Liver (tissue), 9 donors: ENCODE measurements around the gene DNAH17. TPM values are rescaled to one million over a fixed set of nuclear protein-coding genes. Genes with fewer than 3 reads are reported as not detected.

Source experiments
- DNase-seq: peaks from one replicate; pipeline ENCODE4 v3.0.0-alpha.2; 2017; ENCODE audit warnings: low spot score
- H3K27ac ChIP-seq, 2 donors: one replicate each; pipeline ENCODE4 v1.7.0; 2013; ENCODE audit warnings: inconsistent platforms in 2 of 2, low read length in 2 of 2, control low read depth in 1 of 2, low read depth in 1 of 2, mild to moderate bottlenecking in 1 of 2
- H3K27me3 ChIP-seq, 4 donors: one replicate each; pipeline versions ENCODE4 v1.6.1 to v1.7.0; 2013; ENCODE audit warnings: low read length in 3 of 4, inconsistent platforms in 1 of 4, mild to moderate bottlenecking in 1 of 4, moderate library complexity in 1 of 4; ENCODE audit not compliant: control insufficient read depth in 4 of 4, insufficient read depth in 4 of 4
- H3K36me3 ChIP-seq, 4 donors: one replicate each; pipeline versions ENCODE4 v1.6.1 to v1.7.0; 2013; ENCODE audit warnings: low read length in 3 of 4, mild to moderate bottlenecking in 3 of 4, low read depth in 1 of 4, moderate library complexity in 1 of 4; ENCODE audit not compliant: control insufficient read depth in 4 of 4, insufficient read depth in 3 of 4
- H3K4me1 ChIP-seq, 4 donors: one replicate each; pipeline versions ENCODE4 v1.6.1 to v1.7.0; 2013; ENCODE audit warnings: low read length in 3 of 4, mild to moderate bottlenecking in 3 of 4, moderate library complexity in 1 of 4; ENCODE audit not compliant: control insufficient read depth in 4 of 4, insufficient read depth in 4 of 4
- H3K4me3 ChIP-seq, 3 donors: one replicate each; pipeline versions ENCODE4 v1.6.1 to v1.7.0; 2013; ENCODE audit warnings: low read length in 3 of 3, control low read depth in 1 of 3, low read depth in 1 of 3, mild to moderate bottlenecking in 1 of 3
- H3K9ac ChIP-seq, 2 donors: one replicate each; pipeline ENCODE4 v1.7.0; 2013; ENCODE audit warnings: low read length in 2 of 2, mild to moderate bottlenecking in 2 of 2, moderate library complexity in 2 of 2, control low read depth in 1 of 2, low read depth in 1 of 2
- H3K9me3 ChIP-seq, 4 donors: one replicate each; pipeline versions ENCODE4 v1.6.1 to v1.7.0; 2013; ENCODE audit warnings: low read length in 3 of 4; ENCODE audit not compliant: control insufficient read depth in 4 of 4
- ATF3 ChIP-seq: IDR thresholded peaks from 2 replicates; pipeline ENCODE4 v1.6.1; 2016; ENCODE audit warnings: antibody characterized with exemption
- EGR1 ChIP-seq, 2 donors: IDR thresholded peaks; 2 replicates each; pipeline ENCODE4 v1.6.1; 2016 to 2018; ENCODE audit warnings: antibody characterized with exemption in 2 of 2, low read depth in 2 of 2
- FOXA1 ChIP-seq: IDR thresholded peaks from 2 replicates; pipeline ENCODE4 v1.6.1; 2016; ENCODE audit warnings: antibody characterized with exemption
- FOXA2 ChIP-seq: IDR thresholded peaks from 2 replicates; pipeline ENCODE4 v1.6.1; 2016; ENCODE audit warnings: antibody characterized with exemption
- HNF4A ChIP-seq, 2 donors: conservative IDR thresholded peaks; 2 replicates each; pipeline ENCODE4 v1.6.1; 2016; ENCODE audit warnings: antibody characterized with exemption in 2 of 2, mild to moderate bottlenecking in 2 of 2
- HNF4G ChIP-seq: IDR thresholded peaks from 2 replicates; pipeline ENCODE4 v1.6.1; 2016; ENCODE audit warnings: antibody characterized with exemption
- JUND ChIP-seq, 2 donors: IDR thresholded peaks; 2 replicates each; pipeline ENCODE4 v1.6.1; 2016; ENCODE audit warnings: antibody characterized with exemption in 2 of 2
- MAX ChIP-seq: IDR thresholded peaks from 2 replicates; pipeline ENCODE4 v1.6.1; 2016; ENCODE audit warnings: antibody characterized with exemption
- NR2F2 ChIP-seq: IDR thresholded peaks from 2 replicates; pipeline ENCODE4 v1.6.1; 2016; ENCODE audit warnings: antibody characterized with exemption
- REST ChIP-seq: IDR thresholded peaks from 2 replicates; pipeline ENCODE4 v1.6.1; 2016; ENCODE audit warnings: antibody characterized with exemption, mild to moderate bottlenecking
- RXRA ChIP-seq, 2 donors: IDR thresholded peaks; 2 replicates each; pipeline ENCODE4 v1.6.1; 2017 to 2018; ENCODE audit warnings: antibody characterized with exemption in 2 of 2, mild to moderate bottlenecking in 1 of 2
- SP1 ChIP-seq: IDR thresholded peaks from 2 replicates; pipeline ENCODE4 v1.6.1; 2018; ENCODE audit warnings: antibody characterized with exemption, mild to moderate bottlenecking
- TAF1 ChIP-seq: conservative IDR thresholded peaks from 2 replicates; pipeline ENCODE4 v1.6.1; 2016; ENCODE audit warnings: antibody characterized with exemption, mild to moderate bottlenecking
- YY1 ChIP-seq: IDR thresholded peaks from 2 replicates; pipeline ENCODE4 v1.6.1; 2016; ENCODE audit warnings: antibody characterized with exemption, mild to moderate bottlenecking
- WGBS: extraction: QIAGEN DNeasy Blood & Tissue Kit; methylation state at CpG from one replicate; pipeline ENCODE4 v1.1.7; 2013; 5-methylcytosine and 5-hydroxymethylcytosine counted together
- polyA plus RNA-seq, 2 donors: library from polyadenylated mRNA; stranded (reverse) in 1 of 2; unstranded in 1 of 2; fragments of 200-250 nt in 1 of 2; fragments of >200 nt in 1 of 2; fragmentation: Nextera tagmentation in 1 of 2; extraction: Ambion mirVana in 1 of 2; gene quantifications; one replicate each; pipeline versions ENCODE4 v1.2.1 to v1.2.3, GENCODE V29; 2013 to 2015
- total RNA-seq, 2 donors: library from RNA; depleted of rRNA; stranded (reverse); fragments of >200 nt; gene quantifications; one replicate each; pipeline ENCODE4 v1.2.3, GENCODE V29; 2014
- TF ChIP-seq, protein P1 (sequence below): IDR thresholded peaks from 2 replicates; pipeline ENCODE4 v1.6.1; 2016; ENCODE audit warnings: antibody characterized with exemption
- TF ChIP-seq, protein P2 (sequence below): fragments of 150-350 bp; IDR thresholded peaks from 2 replicates; pipeline ENCODE4 v1.5.1; 2017; ENCODE audit warnings: improper control_type of control experiment, low read depth, low read length; ENCODE audit not compliant: missing input control
- donor health status: healthy.
- donor health status: healthy.
- donor health status: healthy.
- donor health status: healthy.
- donor health status: healthy.

The DNAH17 gene
- total and polyA plus RNA-seq, 4 donors, result 0.09 to 0.79 TPM; not detected in 2

DNA sequence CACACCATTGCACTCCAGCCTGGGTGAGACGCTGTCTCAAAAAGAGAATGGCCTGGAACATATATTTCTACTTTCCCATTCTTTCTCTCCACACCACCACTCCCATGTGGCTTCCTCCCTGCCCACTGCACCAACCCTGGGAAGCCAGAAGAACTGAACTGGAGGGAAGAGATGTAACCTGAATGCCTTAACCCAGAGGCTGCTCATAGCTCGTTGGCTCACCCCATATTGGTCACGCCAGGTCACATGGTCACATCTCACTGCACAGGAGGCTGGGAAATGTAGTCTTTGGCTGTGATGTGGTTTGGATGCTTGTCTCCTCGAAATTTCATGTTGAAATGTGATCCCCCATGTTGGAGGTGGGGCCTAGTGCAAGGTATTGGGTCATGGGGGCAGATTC is 5.9 kb upstream of the DNAH17 start:
- no peaks in the 10 kb centered on the region for H3K27me3 ChIP-seq
- no peak overlapping the region for H3K9ac ChIP-seq
- DNase-seq, result no peak
- no peak overlapping the region for H3K27ac ChIP-seq
- no peak overlapping the region for H3K4me3 ChIP-seq
- H3K4me1 ChIP-seq, result no peaks in the 10 kb centered on the region
- no peaks in the 10 kb centered on the region for H3K36me3 ChIP-seq
- TF ChIP-seq HNF4G (no peak), HNF4A (conservative IDR thresholded peaks at IDR 0.05) (no peak), TAF1 (no peak), NR2F2 (no peak), JUND (IDR thresholded peaks at IDR 0.05) (no peak), REST (no peak)
- TF ChIP-seq, protein P1, sequence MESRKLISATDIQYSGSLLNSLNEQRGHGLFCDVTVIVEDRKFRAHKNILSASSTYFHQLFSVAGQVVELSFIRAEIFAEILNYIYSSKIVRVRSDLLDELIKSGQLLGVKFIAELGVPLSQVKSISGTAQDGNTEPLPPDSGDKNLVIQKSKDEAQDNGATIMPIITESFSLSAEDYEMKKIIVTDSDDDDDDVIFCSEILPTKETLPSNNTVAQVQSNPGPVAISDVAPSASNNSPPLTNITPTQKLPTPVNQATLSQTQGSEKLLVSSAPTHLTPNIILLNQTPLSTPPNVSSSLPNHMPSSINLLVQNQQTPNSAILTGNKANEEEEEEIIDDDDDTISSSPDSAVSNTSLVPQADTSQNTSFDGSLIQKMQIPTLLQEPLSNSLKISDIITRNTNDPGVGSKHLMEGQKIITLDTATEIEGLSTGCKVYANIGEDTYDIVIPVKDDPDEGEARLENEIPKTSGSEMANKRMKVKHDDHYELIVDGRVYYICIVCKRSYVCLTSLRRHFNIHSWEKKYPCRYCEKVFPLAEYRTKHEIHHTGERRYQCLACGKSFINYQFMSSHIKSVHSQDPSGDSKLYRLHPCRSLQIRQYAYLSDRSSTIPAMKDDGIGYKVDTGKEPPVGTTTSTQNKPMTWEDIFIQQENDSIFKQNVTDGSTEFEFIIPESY, result no peak
- H3K9me3 ChIP-seq, result no peaks in the 10 kb centered on the region
- WGBS, result 46% methylated on average over 4 of the region's 4 CpGs

DNA sequence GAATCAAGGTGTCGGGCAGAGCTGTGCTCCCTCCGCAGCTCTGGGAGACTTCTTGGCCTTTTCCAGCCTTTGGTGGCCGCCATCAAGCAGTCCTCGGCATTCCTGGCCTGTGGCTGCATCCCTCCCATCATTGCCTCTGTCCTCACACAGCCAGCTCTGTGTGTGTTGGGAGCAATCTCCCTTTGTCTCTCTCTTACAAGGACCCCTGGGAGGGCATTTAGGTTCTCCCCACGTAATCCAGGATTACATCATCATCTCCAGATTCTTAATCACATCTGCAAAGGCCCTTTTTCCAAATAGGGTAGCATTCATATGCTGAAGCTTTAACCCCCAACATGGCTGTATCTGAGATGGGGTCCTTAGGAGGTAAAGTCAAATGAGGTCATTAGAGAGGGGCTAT is 4.1 kb upstream of the DNAH17 start:
- no peaks in the 10 kb centered on the region for H3K36me3 ChIP-seq
- WGBS, result 88% methylated on average over 5 of the region's 5 CpGs
- DNase-seq, result no peak
- H3K4me3 ChIP-seq, result no peak overlapping the region
- H3K27me3 ChIP-seq, result no peaks in the 10 kb centered on the region
- no peaks in the 10 kb centered on the region for H3K9me3 ChIP-seq
- H3K27ac ChIP-seq, result no peak overlapping the region
- no peaks in the 10 kb centered on the region for H3K4me1 ChIP-seq
- TF ChIP-seq, protein P2, sequence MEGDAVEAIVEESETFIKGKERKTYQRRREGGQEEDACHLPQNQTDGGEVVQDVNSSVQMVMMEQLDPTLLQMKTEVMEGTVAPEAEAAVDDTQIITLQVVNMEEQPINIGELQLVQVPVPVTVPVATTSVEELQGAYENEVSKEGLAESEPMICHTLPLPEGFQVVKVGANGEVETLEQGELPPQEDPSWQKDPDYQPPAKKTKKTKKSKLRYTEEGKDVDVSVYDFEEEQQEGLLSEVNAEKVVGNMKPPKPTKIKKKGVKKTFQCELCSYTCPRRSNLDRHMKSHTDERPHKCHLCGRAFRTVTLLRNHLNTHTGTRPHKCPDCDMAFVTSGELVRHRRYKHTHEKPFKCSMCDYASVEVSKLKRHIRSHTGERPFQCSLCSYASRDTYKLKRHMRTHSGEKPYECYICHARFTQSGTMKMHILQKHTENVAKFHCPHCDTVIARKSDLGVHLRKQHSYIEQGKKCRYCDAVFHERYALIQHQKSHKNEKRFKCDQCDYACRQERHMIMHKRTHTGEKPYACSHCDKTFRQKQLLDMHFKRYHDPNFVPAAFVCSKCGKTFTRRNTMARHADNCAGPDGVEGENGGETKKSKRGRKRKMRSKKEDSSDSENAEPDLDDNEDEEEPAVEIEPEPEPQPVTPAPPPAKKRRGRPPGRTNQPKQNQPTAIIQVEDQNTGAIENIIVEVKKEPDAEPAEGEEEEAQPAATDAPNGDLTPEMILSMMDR, result no peak
- TF ChIP-seq ATF3 (no peak), FOXA1 (no peak), FOXA2 (no peak), EGR1 (IDR thresholded peaks at IDR 0.05; ENCODE audit: low read depth in 2 of 2) (no peak), SP1 (no peak), YY1 (no peak), HNF4A (conservative IDR thresholded peaks at IDR 0.05) (no peak), TAF1 (no peak), JUND (IDR thresholded peaks at IDR 0.05) (no peak), NR2F2 (no peak), RXRA (IDR thresholded peaks at IDR 0.05) (no peak), MAX (no peak), HNF4G (no peak)
- TF ChIP-seq, protein P1, result no peak
- H3K9ac ChIP-seq, result no peak overlapping the region
